Measurements from ENCODE around the gene GRM1.

GRM1 gene

DNA sequence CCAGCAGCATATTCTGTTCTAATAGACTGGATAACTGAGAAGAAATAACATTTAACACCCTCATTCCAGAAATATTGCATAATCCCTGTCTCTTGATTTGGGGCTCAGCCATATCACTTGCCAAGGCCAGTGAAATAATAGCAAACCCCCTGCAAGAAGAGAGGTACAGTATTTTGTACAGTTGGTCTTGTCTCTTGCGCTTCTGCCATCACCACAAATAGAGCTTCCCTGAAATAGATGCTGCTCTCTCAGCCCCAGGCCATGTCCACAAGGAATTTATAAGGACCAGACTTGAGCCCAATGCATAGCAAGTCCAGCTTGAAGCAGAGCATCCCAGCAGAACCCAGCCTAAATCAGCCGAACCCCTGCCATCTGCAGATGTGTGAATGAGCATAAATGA is 254.0 kb downstream of the GRM1 start:
- TF ChIP-seq, protein P1, sequence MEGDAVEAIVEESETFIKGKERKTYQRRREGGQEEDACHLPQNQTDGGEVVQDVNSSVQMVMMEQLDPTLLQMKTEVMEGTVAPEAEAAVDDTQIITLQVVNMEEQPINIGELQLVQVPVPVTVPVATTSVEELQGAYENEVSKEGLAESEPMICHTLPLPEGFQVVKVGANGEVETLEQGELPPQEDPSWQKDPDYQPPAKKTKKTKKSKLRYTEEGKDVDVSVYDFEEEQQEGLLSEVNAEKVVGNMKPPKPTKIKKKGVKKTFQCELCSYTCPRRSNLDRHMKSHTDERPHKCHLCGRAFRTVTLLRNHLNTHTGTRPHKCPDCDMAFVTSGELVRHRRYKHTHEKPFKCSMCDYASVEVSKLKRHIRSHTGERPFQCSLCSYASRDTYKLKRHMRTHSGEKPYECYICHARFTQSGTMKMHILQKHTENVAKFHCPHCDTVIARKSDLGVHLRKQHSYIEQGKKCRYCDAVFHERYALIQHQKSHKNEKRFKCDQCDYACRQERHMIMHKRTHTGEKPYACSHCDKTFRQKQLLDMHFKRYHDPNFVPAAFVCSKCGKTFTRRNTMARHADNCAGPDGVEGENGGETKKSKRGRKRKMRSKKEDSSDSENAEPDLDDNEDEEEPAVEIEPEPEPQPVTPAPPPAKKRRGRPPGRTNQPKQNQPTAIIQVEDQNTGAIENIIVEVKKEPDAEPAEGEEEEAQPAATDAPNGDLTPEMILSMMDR (IDR thresholded peaks at IDR 0.05; ENCODE audit: insufficient read depth, low read length) = no peak
- TF ChIP-seq, protein P2, sequence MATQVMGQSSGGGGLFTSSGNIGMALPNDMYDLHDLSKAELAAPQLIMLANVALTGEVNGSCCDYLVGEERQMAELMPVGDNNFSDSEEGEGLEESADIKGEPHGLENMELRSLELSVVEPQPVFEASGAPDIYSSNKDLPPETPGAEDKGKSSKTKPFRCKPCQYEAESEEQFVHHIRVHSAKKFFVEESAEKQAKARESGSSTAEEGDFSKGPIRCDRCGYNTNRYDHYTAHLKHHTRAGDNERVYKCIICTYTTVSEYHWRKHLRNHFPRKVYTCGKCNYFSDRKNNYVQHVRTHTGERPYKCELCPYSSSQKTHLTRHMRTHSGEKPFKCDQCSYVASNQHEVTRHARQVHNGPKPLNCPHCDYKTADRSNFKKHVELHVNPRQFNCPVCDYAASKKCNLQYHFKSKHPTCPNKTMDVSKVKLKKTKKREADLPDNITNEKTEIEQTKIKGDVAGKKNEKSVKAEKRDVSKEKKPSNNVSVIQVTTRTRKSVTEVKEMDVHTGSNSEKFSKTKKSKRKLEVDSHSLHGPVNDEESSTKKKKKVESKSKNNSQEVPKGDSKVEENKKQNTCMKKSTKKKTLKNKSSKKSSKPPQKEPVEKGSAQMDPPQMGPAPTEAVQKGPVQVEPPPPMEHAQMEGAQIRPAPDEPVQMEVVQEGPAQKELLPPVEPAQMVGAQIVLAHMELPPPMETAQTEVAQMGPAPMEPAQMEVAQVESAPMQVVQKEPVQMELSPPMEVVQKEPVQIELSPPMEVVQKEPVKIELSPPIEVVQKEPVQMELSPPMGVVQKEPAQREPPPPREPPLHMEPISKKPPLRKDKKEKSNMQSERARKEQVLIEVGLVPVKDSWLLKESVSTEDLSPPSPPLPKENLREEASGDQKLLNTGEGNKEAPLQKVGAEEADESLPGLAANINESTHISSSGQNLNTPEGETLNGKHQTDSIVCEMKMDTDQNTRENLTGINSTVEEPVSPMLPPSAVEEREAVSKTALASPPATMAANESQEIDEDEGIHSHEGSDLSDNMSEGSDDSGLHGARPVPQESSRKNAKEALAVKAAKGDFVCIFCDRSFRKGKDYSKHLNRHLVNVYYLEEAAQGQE (IDR thresholded peaks at IDR 0.05; ENCODE audit: insufficient replicate concordance, low read depth) = no peak
- TF ChIP-seq GABPA (IDR thresholded peaks at IDR 0.05; ENCODE audit: low read depth) (no peak), SPI1 (IDR thresholded peaks at IDR 0.05; ENCODE audit: borderline replicate concordance, low read depth) (no peak), POLR2AphosphoS5 (IDR thresholded peaks at IDR 0.05; ENCODE audit: low read depth) (no peak)
- no peak overlapping the region for H3K27ac ChIP-seq (replicated peaks)
- H3K27me3 ChIP-seq (ENCODE audit: insufficient read depth, poor library complexity, severe bottlenecking) = no peaks in the 10 kb centered on the region
- DNase-seq (ENCODE audit: low read depth in 1 of 2, low spot score in 1 of 2) = no peak
- H3K4me3 ChIP-seq (replicated peaks; ENCODE audit: insufficient read depth, low read length) = no peak overlapping the region

DNA sequence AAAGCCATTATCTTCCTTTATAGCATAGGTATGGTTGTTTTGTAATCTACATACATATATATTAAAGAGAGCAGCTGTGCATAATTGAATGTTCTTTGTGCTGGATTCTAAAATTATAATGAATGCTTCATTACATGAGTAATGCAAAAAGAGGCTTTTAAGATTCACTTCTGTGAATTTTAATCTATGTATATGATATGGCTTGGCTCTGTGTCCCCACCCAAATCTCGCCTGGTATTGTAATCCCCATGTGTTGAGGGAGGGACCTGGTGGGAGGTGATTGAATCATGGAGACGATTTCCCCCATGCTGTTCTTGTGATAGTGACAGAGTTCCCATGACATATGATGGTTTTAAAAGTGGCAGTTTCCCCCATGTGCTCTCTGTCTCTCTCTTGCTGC is 255.4 kb downstream of the GRM1 start:
- TF ChIP-seq, protein P2 (IDR thresholded peaks at IDR 0.05; ENCODE audit: insufficient replicate concordance, low read depth) = no peak
- TF ChIP-seq POLR2AphosphoS5 (IDR thresholded peaks at IDR 0.05; ENCODE audit: low read depth) = no peak
- TF ChIP-seq GABPA (IDR thresholded peaks at IDR 0.05; ENCODE audit: low read depth) = no peak
- no peak for TF ChIP-seq SPI1 (IDR thresholded peaks at IDR 0.05; ENCODE audit: borderline replicate concordance, low read depth)
- TF ChIP-seq, protein P1 (IDR thresholded peaks at IDR 0.05; ENCODE audit: insufficient read depth, low read length) = no peak
- Histone ChIP-seq H3K27ac (replicated peaks) (no peak overlapping the region), H3K4me3 (replicated peaks; ENCODE audit: insufficient read depth, low read length) (no peak overlapping the region), H3K27me3 (ENCODE audit: insufficient read depth, poor library complexity, severe bottlenecking) (no peaks in the 10 kb centered on the region)
- DNase-seq (ENCODE audit: low read depth in 1 of 2, low spot score in 1 of 2) = no peak

DNA sequence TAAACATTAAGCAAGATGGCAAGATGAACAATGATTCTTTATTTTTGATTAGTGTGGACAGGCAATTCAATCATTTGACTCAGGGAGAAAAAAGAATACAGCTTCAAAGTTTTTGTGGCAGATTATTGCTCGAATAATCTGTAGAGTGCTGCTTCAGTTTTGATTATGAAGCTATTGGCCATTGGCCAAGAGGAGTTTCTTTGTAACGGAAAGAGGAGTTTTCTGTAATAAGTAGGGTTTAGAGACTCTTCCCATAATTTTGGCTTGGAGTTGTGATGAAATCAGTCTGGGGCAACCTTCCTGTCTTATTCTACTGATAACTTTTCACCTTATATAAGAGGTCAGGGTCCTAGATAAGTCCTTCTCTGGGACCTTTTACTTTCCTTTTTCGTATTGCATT is 258.1 kb downstream of the GRM1 start:
- H3K27me3 ChIP-seq (ENCODE audit: insufficient read depth, poor library complexity, severe bottlenecking) = no peaks in the 10 kb centered on the region
- TF ChIP-seq, protein P2 (IDR thresholded peaks at IDR 0.05; ENCODE audit: insufficient replicate concordance, low read depth) = no peak
- TF ChIP-seq, protein P1 (IDR thresholded peaks at IDR 0.05; ENCODE audit: insufficient read depth, low read length) = no peak
- no peak for TF ChIP-seq POLR2AphosphoS5 (IDR thresholded peaks at IDR 0.05; ENCODE audit: low read depth)
- TF ChIP-seq GABPA (IDR thresholded peaks at IDR 0.05; ENCODE audit: low read depth) = no peak
- no peak for TF ChIP-seq SPI1 (IDR thresholded peaks at IDR 0.05; ENCODE audit: borderline replicate concordance, low read depth)
- H3K27ac ChIP-seq (replicated peaks) = no peak overlapping the region
- no peak overlapping the region for H3K4me3 ChIP-seq (replicated peaks; ENCODE audit: insufficient read depth, low read length)
- peak in 1 of 2 experiments; percentile 47 for DNase-seq (ENCODE audit: low read depth in 1 of 2, low spot score in 1 of 2)

All from HL-60 (cell line).